ENCODE measurements around the gene HSPBP1.
"Not testable (repeated sequence)": the region's sequence is repeated elsewhere in the genome, so short reads cannot be mapped to it uniquely, and the experiment has no call there.

- TF ChIP-seq CTCF (IDR thresholded peaks at IDR 0.05); ZFX (IDR thresholded peaks at IDR 0.05; ENCODE audit: borderline replicate concordance): not testable (repeated sequence)
Observed at GRCh38 chr19:55224679-55225414, 55.1 kb downstream of the HSPBP1 start.

Measured in 22Rv1 (cell line).